ENCODE results near the gene SEZ6L. TPM values are rescaled to one million over a fixed set of nuclear protein-coding genes. Genes with fewer than 3 reads are reported as not detected.

The SEZ6L gene
- total RNA-seq, 4 donors from 2014 or later, result 0.23 to 0.83 (median 0.49) TPM

GRCh38 chr22:26393929-26394328, 224.7 kb downstream of the SEZ6L start:
- no peak for DNase-seq (ENCODE audit: extremely low spot score)
- Histone ChIP-seq H3K27ac (replicated peaks in 1 of 4) (no peak overlapping the region), H3K36me3 (no peaks in the 10 kb centered on the region), H3K9me3 (no peaks in the 10 kb centered on the region), H3K27me3 (peaks cover 0 to 26% (median 2%) of the 10 kb centered on the region in 4 donors), H3K4me1 (no peaks in the 10 kb centered on the region), H3K4me3 (no peak overlapping the region)
- no peak for TF ChIP-seq POLR2AphosphoS5 (IDR thresholded peaks at IDR 0.05)
- TF ChIP-seq CTCF (IDR thresholded peaks at IDR 0.05), result no peak
- no peak for TF ChIP-seq EP300 (IDR thresholded peaks at IDR 0.05)
- no peak for TF ChIP-seq POLR2A (IDR thresholded peaks at IDR 0.05; ENCODE audit: low read depth)
- 0% methylated on average over 1 of the region's 2 CpGs for WGBS
- intact Hi-C loops (cut with DNase I), result no loop called here

DNA sequence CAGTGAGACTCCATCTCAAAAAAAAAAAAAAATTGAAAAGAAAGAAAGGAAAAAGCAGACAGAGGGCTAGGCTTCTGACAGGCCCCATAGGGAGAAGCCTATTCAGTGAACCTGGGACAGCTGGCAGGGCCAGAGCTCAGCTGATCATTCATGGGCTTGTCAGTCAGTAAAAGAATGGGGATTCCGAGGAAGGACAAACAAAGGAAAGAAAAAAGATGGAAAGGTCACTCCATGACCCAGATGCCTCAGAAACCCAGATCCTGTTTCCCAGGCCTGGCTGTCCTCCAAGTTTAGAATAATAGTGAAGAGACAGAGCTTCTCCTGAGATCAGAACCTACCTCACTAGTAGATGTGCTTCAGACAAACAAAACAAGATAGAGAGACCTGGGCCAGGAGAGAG, 225.5 kb downstream of the SEZ6L start:
- no peak overlapping the region for H3K27ac ChIP-seq (replicated peaks in 1 of 4)
- H3K9me3 ChIP-seq, result no peaks in the 10 kb centered on the region
- WGBS, result 19% methylated on average over 1 of the region's 1 CpG
- no peaks in the 10 kb centered on the region for H3K4me1 ChIP-seq
- intact Hi-C loops (cut with DNase I), result no loop called here
- no peak for DNase-seq (ENCODE audit: extremely low spot score)
- TF ChIP-seq EP300 (IDR thresholded peaks at IDR 0.05) (no peak), POLR2AphosphoS5 (IDR thresholded peaks at IDR 0.05) (no peak), CTCF (IDR thresholded peaks at IDR 0.05) (no peak), POLR2A (IDR thresholded peaks at IDR 0.05; ENCODE audit: low read depth) (no peak)
- H3K27me3 ChIP-seq, result peaks cover 0 to 26% (median 2%) of the 10 kb centered on the region in 4 donors
- no peak overlapping the region for H3K4me3 ChIP-seq
- no peaks in the 10 kb centered on the region for H3K36me3 ChIP-seq

DNA sequence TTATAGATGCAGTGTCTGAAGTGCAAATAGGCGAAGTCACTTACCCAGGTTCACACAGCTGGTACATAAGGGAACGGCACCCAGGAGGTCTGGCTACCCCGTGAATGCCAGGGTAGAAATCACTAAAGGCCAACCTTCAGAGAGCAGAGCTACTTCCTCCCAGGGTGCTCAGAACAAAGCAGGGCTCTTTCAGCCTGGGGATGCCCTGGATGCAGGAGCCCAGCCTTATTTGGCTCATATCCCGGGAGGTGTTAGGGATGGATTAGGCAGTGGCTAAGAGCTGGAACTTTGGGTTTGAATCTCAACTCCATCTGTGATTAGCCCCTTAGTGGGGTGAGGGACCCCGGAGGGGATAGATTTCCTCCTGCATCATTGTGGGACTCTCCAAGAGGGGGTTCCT, 226.7 kb downstream of the SEZ6L start:
- Histone ChIP-seq H3K27me3 (peaks cover 0 to 26% (median 2%) of the 10 kb centered on the region in 4 donors), H3K36me3 (no peaks in the 10 kb centered on the region), H3K9me3 (no peaks in the 10 kb centered on the region), H3K4me3 (no peak overlapping the region), H3K27ac (replicated peaks in 1 of 4) (no peak overlapping the region), H3K4me1 (no peaks in the 10 kb centered on the region)
- DNase-seq (ENCODE audit: extremely low spot score), result no peak
- TF ChIP-seq CTCF (IDR thresholded peaks at IDR 0.05) (no peak), EP300 (IDR thresholded peaks at IDR 0.05) (no peak), POLR2A (IDR thresholded peaks at IDR 0.05; ENCODE audit: low read depth) (no peak)
- 41% methylated on average over 5 of the region's 5 CpGs for WGBS
- intact Hi-C loops (cut with DNase I), result no loop called here

DNA sequence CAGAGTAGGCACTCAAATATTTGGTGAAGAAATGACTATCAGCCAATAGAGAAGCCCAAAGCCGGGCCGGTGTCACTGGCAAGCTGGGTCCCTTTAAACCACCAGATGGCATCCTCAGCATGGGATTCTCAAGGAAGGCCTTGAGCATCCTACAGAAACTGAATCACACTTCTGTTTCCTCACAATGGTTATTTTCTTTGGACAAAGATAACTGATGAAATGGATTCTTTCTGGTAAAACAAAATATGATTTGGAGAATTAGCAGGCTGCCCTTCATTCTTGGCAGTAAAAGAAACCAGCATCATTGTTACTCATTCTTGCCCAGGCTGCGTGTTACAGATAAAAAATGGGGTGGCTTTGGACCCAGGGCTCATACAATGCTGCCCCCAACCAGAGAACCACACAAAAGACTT, 229.5 kb downstream of the SEZ6L start:
- Histone ChIP-seq H3K36me3 (no peaks in the 10 kb centered on the region), H3K4me3 (no peak overlapping the region), H3K9me3 (no peaks in the 10 kb centered on the region), H3K27me3 (peaks cover 0 to 20% (median 0%) of the 10 kb centered on the region in 4 donors), H3K27ac (replicated peaks in 1 of 4) (no peak overlapping the region), H3K4me1 (no peaks in the 10 kb centered on the region)
- 21% methylated on average over 3 of the region's 3 CpGs for WGBS
- intact Hi-C loops (cut with DNase I), result loop anchor here (2.0 kb wide), 1 partner anchor 62 kb away; no protein-coding TSS in a partner anchor
- no peak for DNase-seq (ENCODE audit: extremely low spot score)
- no peak for TF ChIP-seq EP300 (IDR thresholded peaks at IDR 0.05)
- TF ChIP-seq POLR2A (IDR thresholded peaks at IDR 0.05; ENCODE audit: low read depth), result no peak
- TF ChIP-seq POLR2AphosphoS5 (IDR thresholded peaks at IDR 0.05), result no peak
- peak; percentile 51 to 62 (median 58) for TF ChIP-seq CTCF (IDR thresholded peaks at IDR 0.05)

GRCh38 chr22:26399289-26399688, 230.0 kb downstream of the SEZ6L start:
- no peak for DNase-seq (ENCODE audit: extremely low spot score)
- intact Hi-C loops (cut with DNase I), result loop anchor here (2.0 kb wide), 1 partner anchor 62 kb away; no protein-coding TSS in a partner anchor
- no peaks in the 10 kb centered on the region for H3K4me1 ChIP-seq
- no peak overlapping the region for H3K27ac ChIP-seq (replicated peaks in 1 of 4)
- H3K9me3 ChIP-seq, result no peaks in the 10 kb centered on the region
- H3K27me3 ChIP-seq, result peaks cover 0 to 19% (median 0%) of the 10 kb centered on the region in 4 donors
- H3K4me3 ChIP-seq, result no peak overlapping the region
- no peak for TF ChIP-seq POLR2AphosphoS5 (IDR thresholded peaks at IDR 0.05)
- no peak for TF ChIP-seq POLR2A (IDR thresholded peaks at IDR 0.05; ENCODE audit: low read depth)
- no peak for TF ChIP-seq EP300 (IDR thresholded peaks at IDR 0.05)
- no peak for TF ChIP-seq CTCF (IDR thresholded peaks at IDR 0.05)
- 59% methylated on average over 1 of the region's 1 CpG for WGBS
- no peaks in the 10 kb centered on the region for H3K36me3 ChIP-seq
